Esophagus muscularis mucosa (tissue), 4 donors: Measurements from ENCODE around the gene ARHGEF40.

Experiments used
- EP300 ChIP-seq: sonication (generic); formaldehyde crosslinking; IDR thresholded peaks from one replicate; pipeline ENCODE4 v1.6.1; 2017; ENCODE audit warnings: antibody characterized with exemption
- POLR2A ChIP-seq: fragments of 450-650 bp; IDR thresholded peaks from one replicate; pipeline ENCODE4 v1.6.1; 2017; ENCODE audit warnings: antibody characterized with exemption, moderate library complexity, mild to moderate bottlenecking, low read depth
- TF ChIP-seq, protein P1 (sequence below), 3 experiments: fragments of 200-600 bp in 2 of 3; fragments of 450-650 bp in 1 of 3; sonication (generic) in 2 of 3; IDR thresholded peaks; one replicate each; pipeline ENCODE4 v1.5.1; 2017 to 2019; ENCODE audit warnings: antibody characterized with exemption in 3 of 3, mild to moderate bottlenecking in 2 of 3, moderate library complexity in 1 of 3

DNA sequence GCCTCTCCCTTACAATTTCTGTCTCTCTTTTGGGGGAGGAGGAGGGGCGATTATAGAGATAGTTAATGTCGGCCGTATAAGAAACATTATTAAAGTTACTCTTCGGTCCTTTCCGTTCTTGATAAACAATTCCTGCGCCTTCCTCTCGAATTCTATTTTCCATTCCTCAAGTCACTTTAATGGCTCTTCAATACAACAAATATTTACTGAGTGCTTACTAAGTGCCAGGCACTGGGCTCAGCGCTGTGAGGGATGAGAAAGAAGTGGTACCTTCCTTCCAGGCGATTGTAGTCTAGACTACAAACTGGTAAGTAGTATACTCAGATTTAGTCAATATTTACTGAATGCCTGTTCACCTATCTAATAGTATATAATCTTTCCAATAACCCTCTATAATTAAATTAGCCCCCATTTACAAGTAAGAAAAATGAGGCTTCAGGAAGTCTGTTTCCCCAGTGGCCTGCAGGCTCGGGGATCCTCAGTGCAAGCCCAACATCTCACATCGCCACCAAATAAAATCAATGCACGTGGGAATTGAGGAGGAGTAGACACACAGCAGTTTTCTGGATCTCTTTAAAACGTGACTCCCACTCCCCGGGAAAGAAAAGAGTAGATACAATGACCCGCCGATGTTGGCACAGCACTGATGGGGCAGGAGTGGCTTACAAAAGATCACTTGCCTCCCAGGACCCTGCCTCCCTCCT, 28.9 kb downstream of the ARHGEF40 start:
- TF ChIP-seq, protein P1, sequence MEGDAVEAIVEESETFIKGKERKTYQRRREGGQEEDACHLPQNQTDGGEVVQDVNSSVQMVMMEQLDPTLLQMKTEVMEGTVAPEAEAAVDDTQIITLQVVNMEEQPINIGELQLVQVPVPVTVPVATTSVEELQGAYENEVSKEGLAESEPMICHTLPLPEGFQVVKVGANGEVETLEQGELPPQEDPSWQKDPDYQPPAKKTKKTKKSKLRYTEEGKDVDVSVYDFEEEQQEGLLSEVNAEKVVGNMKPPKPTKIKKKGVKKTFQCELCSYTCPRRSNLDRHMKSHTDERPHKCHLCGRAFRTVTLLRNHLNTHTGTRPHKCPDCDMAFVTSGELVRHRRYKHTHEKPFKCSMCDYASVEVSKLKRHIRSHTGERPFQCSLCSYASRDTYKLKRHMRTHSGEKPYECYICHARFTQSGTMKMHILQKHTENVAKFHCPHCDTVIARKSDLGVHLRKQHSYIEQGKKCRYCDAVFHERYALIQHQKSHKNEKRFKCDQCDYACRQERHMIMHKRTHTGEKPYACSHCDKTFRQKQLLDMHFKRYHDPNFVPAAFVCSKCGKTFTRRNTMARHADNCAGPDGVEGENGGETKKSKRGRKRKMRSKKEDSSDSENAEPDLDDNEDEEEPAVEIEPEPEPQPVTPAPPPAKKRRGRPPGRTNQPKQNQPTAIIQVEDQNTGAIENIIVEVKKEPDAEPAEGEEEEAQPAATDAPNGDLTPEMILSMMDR (IDR thresholded peaks at IDR 0.05) = no peak
- TF ChIP-seq POLR2A (no peak), EP300 (no peak)
